T-helper 1 cell (primary cell): Measurements from ENCODE around the gene NFATC3.
"Not testable (repeated sequence)": the region's sequence is repeated elsewhere in the genome, so short reads cannot be mapped to it uniquely, and the experiment has no call there.

Source experiments
- DNase-seq, 5 donors: peaks; one replicate each; pipeline ENCODE4 v3.0.0-alpha.2; 2012 to 2020

Gene NFATC3

GRCh38 chr16:68120496-68120895 lies 35.3 kb downstream of the NFATC3 start:
- DNase-seq = not testable (repeated sequence)

DNA sequence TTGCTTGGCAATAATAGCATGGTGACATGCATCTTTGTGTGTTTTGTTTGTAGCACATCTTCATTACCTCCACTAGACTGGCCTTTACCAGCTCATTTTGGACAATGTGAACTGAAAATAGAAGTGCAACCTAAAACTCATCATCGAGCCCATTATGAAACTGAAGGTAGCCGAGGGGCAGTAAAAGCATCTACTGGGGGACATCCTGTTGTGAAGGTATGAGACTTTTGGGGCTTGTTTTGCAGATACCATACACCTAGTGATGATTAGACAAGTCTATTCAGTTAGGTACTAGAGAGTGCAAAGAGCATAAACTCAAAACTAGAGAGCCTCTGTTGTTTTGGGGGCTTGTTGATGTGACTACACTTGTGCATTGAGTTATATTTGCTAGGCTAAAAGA lies 41.2 kb downstream of the NFATC3 start:
- no peak for DNase-seq

DNA sequence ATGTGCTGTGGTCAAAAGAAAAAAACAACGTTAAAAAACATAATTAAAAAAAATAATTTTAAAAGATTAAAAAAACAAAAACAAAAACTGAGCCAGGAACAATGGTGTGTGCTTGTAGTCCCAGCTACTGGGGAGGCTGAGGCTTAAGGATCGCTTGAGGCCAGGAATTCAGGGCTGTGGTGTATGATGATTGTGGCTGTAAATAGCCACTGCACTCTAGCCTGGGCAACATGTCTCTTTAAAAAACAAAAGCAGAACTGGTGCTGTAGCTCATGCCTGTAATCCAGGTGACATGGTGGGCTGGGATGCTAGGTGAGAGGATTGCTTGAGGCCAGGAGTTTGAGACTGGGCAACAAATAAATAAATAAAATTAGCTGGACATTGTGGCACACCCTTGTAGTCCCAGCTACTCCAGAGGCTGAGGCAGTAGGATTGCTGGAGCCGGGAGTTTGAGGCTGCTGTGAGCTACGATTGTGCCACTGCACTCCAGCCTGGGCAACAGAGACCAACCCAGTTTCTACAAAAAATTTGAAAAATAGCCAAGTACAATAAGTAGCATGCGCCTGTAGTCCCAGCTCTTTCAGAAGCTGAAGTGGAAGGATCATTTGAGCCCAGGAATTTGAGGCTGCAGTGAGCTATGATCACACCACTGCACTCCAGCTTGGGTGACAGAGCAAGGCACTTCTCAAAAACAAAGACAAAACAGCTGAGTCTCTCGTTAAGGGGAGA lies 43.6 kb downstream of the NFATC3 start:
- no peak for DNase-seq

DNA sequence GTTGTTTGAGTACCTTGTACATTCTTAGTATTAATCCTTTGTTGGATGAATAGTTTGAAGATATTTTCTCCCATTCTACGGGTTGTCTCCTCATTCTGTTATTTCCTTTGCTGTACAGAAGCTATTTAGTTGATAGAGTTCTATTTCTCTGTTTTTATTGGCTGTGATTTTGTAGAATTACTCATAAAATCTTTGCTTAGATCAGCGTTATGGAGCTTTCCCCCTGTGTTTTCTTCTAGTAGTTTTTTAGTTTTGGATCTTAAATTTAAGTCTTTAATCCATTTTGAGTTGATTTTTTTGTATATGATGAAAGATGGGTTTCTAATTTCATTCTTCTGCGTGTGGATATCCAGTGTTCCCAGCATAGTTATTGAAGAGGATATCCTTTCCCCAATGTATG lies 45.4 kb downstream of the NFATC3 start:
- DNase-seq = no peak

- DNase-seq = no peak
These were observed 46.9 kb downstream of the NFATC3 start for GRCh38 chr16:68131813-68132706.

DNA sequence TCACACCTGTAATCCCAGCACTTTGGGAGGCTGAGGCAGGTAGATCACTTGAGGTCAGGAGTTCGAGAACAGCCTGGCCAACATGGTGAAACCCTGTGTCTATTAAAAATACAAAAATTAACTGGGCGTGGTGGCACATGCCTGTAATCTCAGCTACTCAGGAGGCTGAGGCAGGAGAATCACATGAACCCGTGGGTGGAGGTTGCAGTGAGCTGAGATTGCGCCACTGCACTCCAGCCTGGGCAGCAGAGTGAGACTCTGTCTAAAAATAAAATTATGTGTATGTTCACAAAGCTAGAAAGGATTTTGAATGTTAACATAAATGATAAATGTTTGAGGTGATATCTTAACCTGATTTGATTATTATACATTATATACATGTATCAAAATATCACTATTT lies 47.8 kb downstream of the NFATC3 start:
- DNase-seq = not testable (repeated sequence)

GRCh38 chr16:68134644-68135043 lies 49.5 kb downstream of the NFATC3 start:
- no peak for DNase-seq

DNA sequence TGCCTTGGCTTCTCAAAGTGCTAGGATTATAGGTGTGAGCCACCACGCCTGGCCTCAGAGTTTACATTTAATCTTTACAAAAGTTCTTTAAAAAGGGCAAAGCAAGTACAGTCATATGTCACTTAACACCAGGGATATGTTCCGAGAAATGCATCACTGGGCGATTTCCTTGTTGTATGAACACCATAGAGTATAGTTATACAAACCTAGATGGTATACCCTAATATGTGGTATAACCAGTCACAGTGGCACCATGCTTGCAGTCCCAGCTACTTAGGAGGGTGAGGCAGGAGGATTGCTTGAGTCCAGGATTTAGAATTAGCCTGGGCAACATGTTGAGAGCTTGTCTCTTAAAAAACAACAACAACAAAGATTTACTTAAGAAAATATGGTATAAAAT lies 51.3 kb downstream of the NFATC3 start:
- no peak for DNase-seq

GRCh38 chr16:68144008-68144407 lies 58.8 kb downstream of the NFATC3 start:
- DNase-seq = no peak

DNA sequence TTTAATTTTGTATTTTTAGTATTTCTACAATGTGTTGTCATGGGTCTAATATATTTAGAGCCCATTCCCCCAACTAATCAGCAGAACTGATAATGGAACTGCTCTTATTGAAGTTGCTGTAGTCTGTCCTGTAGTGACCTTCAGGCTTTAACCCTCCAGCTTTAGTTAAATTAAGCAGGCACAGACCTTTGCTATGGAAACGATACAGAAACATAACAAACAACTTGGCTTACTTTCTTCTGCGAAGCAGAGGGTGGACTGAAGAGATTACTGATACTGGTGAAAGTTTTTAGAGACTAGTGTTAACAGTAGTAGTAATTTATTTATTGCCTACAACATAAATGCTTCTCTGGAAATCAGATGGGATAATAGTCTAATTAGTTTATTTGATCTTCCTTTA lies 61.4 kb downstream of the NFATC3 start:
- no peak for DNase-seq

DNA sequence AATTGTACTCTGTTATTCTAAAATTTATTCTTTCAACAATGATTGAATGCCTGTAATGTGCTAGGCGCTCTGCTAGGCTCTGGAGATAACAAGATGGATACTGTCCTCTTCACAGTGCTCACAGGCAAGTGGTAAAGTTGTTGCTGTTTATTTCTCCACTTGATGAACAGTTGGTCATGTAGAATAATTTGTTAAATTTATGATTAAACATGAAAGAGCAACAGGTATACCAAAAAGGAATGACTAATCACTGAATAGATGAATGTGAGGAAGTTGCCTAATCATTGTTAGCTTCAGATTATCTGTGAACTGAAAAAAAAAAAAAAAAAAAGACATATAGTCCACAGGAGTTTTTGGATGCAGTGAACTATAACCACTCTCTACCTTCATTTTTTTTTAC lies 62.3 kb downstream of the NFATC3 start:
- no peak for DNase-seq

- DNase-seq = no peak
These were observed 64.4 kb downstream of the NFATC3 start for GRCh38 chr16:68149596-68149995.

GRCh38 chr16:68155425-68155824 lies 70.3 kb downstream of the NFATC3 start:
- DNase-seq = no peak

GRCh38 chr16:68162413-68162812 lies 77.2 kb downstream of the NFATC3 start:
- no peak for DNase-seq

DNA sequence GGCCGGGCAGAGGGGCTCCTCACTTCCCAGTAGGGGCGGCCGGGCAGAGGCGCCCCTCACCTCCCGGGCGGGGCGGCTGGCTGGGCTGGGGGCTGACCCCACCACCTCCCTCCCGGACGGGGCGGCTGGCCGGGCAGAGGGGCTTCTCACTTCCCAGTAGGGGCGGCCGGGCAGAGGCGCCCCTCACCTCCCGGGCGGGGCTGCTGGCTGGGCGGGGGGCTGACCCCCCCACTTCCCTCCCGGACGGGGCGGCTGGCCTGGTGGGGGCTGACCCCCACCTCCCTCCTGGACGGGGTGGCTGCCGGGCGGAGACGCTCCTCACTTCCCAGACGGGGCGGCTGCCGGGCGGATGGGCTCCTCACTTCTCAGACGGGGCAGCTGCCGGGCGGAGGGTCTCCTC lies 78.1 kb downstream of the NFATC3 start:
- not testable (repeated sequence) for DNase-seq

DNA sequence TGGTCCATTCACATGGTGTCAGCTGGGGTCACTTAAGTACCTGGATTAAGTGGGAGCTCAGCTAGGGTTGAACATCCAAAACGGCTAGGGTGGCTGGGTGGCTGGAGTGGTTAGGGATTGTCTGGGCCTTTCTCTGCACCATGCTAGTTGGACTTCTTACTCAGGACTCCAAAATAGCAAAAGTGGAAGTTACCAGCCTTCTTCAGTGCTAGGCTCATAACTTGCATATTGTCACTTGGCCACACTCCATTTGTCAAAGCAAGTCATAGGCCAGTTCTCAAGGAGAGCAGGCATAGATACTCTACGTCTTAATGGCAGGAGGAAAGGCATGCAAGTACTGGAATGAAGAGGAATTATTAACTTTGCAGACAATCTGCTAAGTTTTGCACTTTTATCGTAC lies 81.1 kb downstream of the NFATC3 start:
- DNase-seq = no peak

DNA sequence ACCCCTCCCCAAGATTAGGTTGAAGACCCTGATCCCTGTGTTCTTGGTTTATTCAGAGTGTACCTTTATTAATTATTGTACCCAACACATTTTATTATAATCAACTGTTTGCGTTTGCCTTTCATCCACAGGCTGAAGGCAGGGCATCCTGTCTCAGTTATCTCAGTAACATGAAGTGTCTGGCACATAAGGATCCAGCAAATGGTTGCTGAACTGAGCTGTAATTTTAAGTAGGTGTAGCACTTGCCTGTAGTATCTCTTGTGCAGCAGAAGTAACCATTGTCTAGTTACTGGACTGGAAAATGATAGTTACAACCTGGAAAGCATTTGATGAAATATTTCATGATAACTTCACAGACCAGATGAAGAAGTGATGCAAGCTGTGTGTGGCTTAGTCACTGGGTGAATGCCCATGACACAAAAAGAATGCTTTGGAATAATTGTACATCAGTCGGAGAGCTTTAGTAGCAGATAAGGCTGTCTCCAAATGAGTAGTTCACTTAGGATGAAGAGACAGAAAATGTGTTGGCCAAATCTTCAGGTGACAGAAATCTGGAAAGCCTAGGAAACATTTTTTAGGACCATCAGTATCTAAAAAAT lies 94.1 kb downstream of the NFATC3 start:
- no peak for DNase-seq

- DNase-seq = no peak
These were observed 94.7 kb downstream of the NFATC3 start for GRCh38 chr16:68179855-68180254.

- DNase-seq = no peak
These were observed 97.9 kb downstream of the NFATC3 start for GRCh38 chr16:68183046-68183445.

- no peak for DNase-seq
These were observed 101.7 kb downstream of the NFATC3 start for GRCh38 chr16:68186877-68187276.

- DNase-seq = no peak
These were observed 102.3 kb downstream of the NFATC3 start for GRCh38 chr16:68187505-68187904.

- DNase-seq = no peak
These were observed 103.0 kb downstream of the NFATC3 start for GRCh38 chr16:68188170-68188569.

DNA sequence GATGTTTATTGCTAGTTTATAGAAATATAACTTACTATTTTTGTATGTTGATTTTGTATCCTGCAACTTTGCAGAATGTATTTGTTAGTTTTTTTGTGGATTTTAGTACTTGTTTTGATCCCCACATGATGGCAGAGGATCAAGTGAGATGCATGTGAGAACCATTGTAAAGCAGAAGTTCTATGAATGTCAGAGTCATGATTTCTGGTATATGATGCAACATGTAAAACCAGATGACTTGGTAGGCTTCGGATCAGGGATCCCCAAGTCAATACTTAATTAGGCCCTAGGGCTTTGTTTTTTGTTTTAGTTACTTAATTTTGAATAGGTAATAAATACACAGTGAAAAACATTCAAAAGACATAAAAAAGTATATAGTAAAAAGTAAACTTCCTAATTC lies 104.9 kb downstream of the NFATC3 start:
- no peak for DNase-seq
